NT2/D1 (cell line): ENCODE results near the gene PDGFD.

Experiments
- SUZ12 ChIP-seq: IDR thresholded peaks from 2 replicates; pipeline ENCODE4 v1.6.1; 2011; ENCODE audit not compliant: insufficient read length, insufficient read depth; ENCODE audit errors: extremely low read depth
- YY1 ChIP-seq: IDR thresholded peaks from 2 replicates; pipeline ENCODE4 v1.6.1; 2011; ENCODE audit not compliant: insufficient read length, insufficient read depth
- ZNF274 ChIP-seq: IDR thresholded peaks from 2 replicates; pipeline ENCODE4 v1.6.1; 2011; ENCODE audit warnings: mild to moderate bottlenecking, low read depth, low read length

GRCh38 chr11:103907136-103907535, 256.8 kb downstream of the PDGFD start:
- TF ChIP-seq YY1 (no peak), ZNF274 (no peak), SUZ12 (no peak)
